NB4 (cell line): ENCODE data around the gene C1QTNF3.

Experiments used
- DNase-seq: peaks from one replicate; pipeline ENCODE4 v3.0.0; 2010; ENCODE audit warnings: low read depth
- H3K4me3 ChIP-seq: one replicate; pipeline ENCODE4 v1.5.1; 2011; ENCODE audit warnings: mild to moderate bottlenecking, low read depth, low read length, moderate library complexity
- MYC ChIP-seq: IDR thresholded peaks from 2 replicates; pipeline ENCODE4 v1.6.1; 2011; ENCODE audit warnings: low read depth, low read length
- POLR2A ChIP-seq: IDR thresholded peaks from 2 replicates; pipeline ENCODE4 v1.6.1; 2011; ENCODE audit warnings: mild to moderate bottlenecking; ENCODE audit not compliant: insufficient read length; ENCODE audit errors: extremely low read depth
- TF ChIP-seq, protein P1 (sequence below): IDR thresholded peaks from 2 replicates; pipeline ENCODE4 v1.6.1; 2011; ENCODE audit warnings: low read depth, low read length
- TF ChIP-seq, protein P2 (sequence below): IDR thresholded peaks from one replicate; pipeline ENCODE4 v1.5.1; 2012; ENCODE audit warnings: low read depth, low read length

The C1QTNF3 gene

GRCh38 chr5:34062419-34062818 is 19.4 kb upstream of the C1QTNF3 start:
- H3K4me3 ChIP-seq: no peak overlapping the region
- DNase-seq: no peak
- TF ChIP-seq POLR2A: no peak
- TF ChIP-seq MYC: no peak
- TF ChIP-seq, protein P1, sequence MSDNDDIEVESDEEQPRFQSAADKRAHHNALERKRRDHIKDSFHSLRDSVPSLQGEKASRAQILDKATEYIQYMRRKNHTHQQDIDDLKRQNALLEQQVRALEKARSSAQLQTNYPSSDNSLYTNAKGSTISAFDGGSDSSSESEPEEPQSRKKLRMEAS: no peak
- TF ChIP-seq, protein P2, sequence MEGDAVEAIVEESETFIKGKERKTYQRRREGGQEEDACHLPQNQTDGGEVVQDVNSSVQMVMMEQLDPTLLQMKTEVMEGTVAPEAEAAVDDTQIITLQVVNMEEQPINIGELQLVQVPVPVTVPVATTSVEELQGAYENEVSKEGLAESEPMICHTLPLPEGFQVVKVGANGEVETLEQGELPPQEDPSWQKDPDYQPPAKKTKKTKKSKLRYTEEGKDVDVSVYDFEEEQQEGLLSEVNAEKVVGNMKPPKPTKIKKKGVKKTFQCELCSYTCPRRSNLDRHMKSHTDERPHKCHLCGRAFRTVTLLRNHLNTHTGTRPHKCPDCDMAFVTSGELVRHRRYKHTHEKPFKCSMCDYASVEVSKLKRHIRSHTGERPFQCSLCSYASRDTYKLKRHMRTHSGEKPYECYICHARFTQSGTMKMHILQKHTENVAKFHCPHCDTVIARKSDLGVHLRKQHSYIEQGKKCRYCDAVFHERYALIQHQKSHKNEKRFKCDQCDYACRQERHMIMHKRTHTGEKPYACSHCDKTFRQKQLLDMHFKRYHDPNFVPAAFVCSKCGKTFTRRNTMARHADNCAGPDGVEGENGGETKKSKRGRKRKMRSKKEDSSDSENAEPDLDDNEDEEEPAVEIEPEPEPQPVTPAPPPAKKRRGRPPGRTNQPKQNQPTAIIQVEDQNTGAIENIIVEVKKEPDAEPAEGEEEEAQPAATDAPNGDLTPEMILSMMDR: no peak

- no peak for DNase-seq
- no peak overlapping the region for H3K4me3 ChIP-seq
- TF ChIP-seq, protein P2: no peak
- TF ChIP-seq POLR2A (no peak), MYC (no peak)
- TF ChIP-seq, protein P1: no peak
Observed at GRCh38 chr5:34061993-34062392, 19.0 kb upstream of the C1QTNF3 start.

GRCh38 chr5:34059977-34060376 is 17.0 kb upstream of the C1QTNF3 start:
- TF ChIP-seq POLR2A (no peak), MYC (no peak)
- TF ChIP-seq, protein P1: no peak
- TF ChIP-seq, protein P2: no peak
- no peak overlapping the region for H3K4me3 ChIP-seq
- no peak for DNase-seq

DNA sequence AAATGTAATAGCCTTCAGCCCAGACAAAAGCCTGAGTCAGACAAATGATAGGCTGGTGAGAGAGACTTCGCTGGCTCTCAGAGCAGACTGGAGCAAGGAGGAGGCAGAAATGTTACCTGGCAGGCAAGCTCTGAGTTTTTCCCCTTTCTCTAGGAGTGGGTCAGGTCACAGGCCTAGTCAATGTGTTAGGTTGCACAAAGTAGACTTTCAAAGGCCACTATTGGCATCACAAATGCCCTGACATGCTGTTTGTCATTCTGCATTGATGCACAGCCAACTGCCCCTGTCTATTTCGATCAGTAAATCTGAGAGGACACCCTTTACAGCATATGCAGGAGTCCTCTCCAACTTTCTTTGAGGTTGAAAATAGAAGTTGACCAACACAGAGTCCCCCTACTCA is 15.5 kb upstream of the C1QTNF3 start:
- TF ChIP-seq POLR2A (no peak), MYC (no peak)
- TF ChIP-seq, protein P1: no peak
- TF ChIP-seq, protein P2: no peak
- no peak for DNase-seq
- H3K4me3 ChIP-seq: no peak overlapping the region

DNA sequence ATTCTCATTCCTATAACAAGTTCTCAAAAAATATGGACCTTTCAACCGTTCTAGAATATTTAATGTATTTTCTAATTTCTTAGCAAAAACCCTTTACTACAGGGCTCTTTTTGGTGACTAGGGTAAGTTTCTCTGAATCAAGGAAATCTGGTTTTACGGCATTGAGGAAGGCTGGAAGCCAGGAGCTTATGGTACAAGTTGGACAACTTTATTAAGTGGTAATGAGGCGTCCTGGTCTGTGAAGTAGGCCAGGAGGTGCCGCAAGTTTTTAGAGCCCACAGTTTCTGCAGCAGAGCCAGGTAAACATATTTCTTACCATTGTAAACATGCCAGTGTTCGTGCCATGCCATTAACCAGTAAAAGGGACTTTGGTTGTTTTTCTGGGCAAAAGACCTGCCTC is 14.6 kb upstream of the C1QTNF3 start:
- TF ChIP-seq MYC (no peak), POLR2A (no peak)
- TF ChIP-seq, protein P2: no peak
- TF ChIP-seq, protein P1: no peak
- H3K4me3 ChIP-seq: no peak overlapping the region
- DNase-seq: no peak

GRCh38 chr5:34057118-34057517 is 14.1 kb upstream of the C1QTNF3 start:
- H3K4me3 ChIP-seq: no peak overlapping the region
- TF ChIP-seq MYC: no peak
- no peak for TF ChIP-seq POLR2A
- TF ChIP-seq, protein P1: no peak
- TF ChIP-seq, protein P2: no peak

More at GRCh38 chr5:34057118-34057517, 14.1 kb upstream of the C1QTNF3 start:
- DNase-seq: no peak
